Smooth muscle cell (in vitro differentiated cells): Measurements from ENCODE around the gene RHOBTB3. TPM values are rescaled to one million over a fixed set of nuclear protein-coding genes. Genes with fewer than 3 reads are reported as not detected.
A peak's percentile ranks its signal among the peaks of the same experiment; 100 is the strongest.

Source experiments
- DNase-seq: peaks from one replicate; lab custom pipeline; 2025; ENCODE audit not compliant: unreplicated experiment; lab: John Stamatoyannopoulos, UW
- H2AFZ ChIP-seq: fragments of 200-600 bp; sonication (generic); 2 replicates; pipeline ENCODE4 v1.6.0; 2016; ENCODE audit warnings: antibody characterized with exemption, low read depth, mild to moderate bottlenecking
- H3F3A ChIP-seq: fragments of 200-600 bp; sonication (generic); 2 replicates; pipeline ENCODE4 v1.6.0; 2017; ENCODE audit warnings: antibody characterized with exemption, low read depth
- H3K27ac ChIP-seq: fragments of 200-600 bp; sonication (generic); 2 replicates; pipeline ENCODE4 v1.5.1; 2016; ENCODE audit warnings: low read depth, mild to moderate bottlenecking
- H3K27me3 ChIP-seq: fragments of 200-600 bp; sonication (generic); 2 replicates; pipeline ENCODE4 v1.6.1; 2016; ENCODE audit warnings: low read depth, mild to moderate bottlenecking
- H3K36me3 ChIP-seq: fragments of 200-600 bp; sonication (generic); 2 replicates; pipeline ENCODE4 v1.5.1; 2016; ENCODE audit warnings: low read depth
- H3K4me1 ChIP-seq: fragments of 200-600 bp; sonication (generic); 2 replicates; pipeline ENCODE4 v1.5.1; 2016; ENCODE audit warnings: low read depth
- H3K4me2 ChIP-seq: fragments of 200-600 bp; sonication (generic); 2 replicates; pipeline ENCODE4 v1.6.0; 2016; ENCODE audit warnings: mild to moderate bottlenecking
- H3K4me3 ChIP-seq: fragments of 200-600 bp; sonication (generic); 2 replicates; pipeline ENCODE4 v1.5.1; 2016; ENCODE audit warnings: mild to moderate bottlenecking
- H3K79me2 ChIP-seq: fragments of 200-600 bp; sonication (generic); 2 replicates; pipeline ENCODE4 v1.6.0; 2016; ENCODE audit warnings: low read depth, mild to moderate bottlenecking
- H3K9ac ChIP-seq: fragments of 200-600 bp; sonication (generic); 2 replicates; pipeline ENCODE4 v1.6.0; 2016; ENCODE audit warnings: low read depth
- H3K9me3 ChIP-seq: fragments of 200-600 bp; sonication (generic); replicated peaks from 2 replicates; pipeline ENCODE4 v1.5.1; 2016; ENCODE audit warnings: low read depth
- H4K20me1 ChIP-seq: fragments of 200-600 bp; sonication (generic); 2 replicates; pipeline ENCODE4 v1.6.0; 2016; ENCODE audit warnings: low read depth
- WGBS: methylation state at CpG from one replicate; pipeline ENCODE4 v1.1.7; 2016; ENCODE audit warnings: low lambda C conversion rate; 5-methylcytosine and 5-hydroxymethylcytosine counted together
- polyA plus RNA-seq: library from polyadenylated mRNA; unstranded; fragments of >200 nt; fragmentation: Nextera tagmentation; extraction: Ambion mirVana; gene quantifications from 2 replicates; pipeline ENCODE4 v1.2.1, GENCODE V29; 2016
- total RNA-seq: library from RNA; depleted of rRNA; stranded (reverse); fragments of >200 nt; gene quantifications from 2 replicates; pipeline ENCODE4 v1.2.3, GENCODE V29; 2014
- TF ChIP-seq, protein P1 (sequence below): fragments of 200-600 bp; sonication (generic); IDR thresholded peaks from 2 replicates; pipeline ENCODE4 v1.5.1; 2017; ENCODE audit warnings: borderline replicate concordance, mild to moderate bottlenecking, antibody characterized with exemption; ENCODE audit not compliant: insufficient read depth, poor library complexity, severe bottlenecking

RHOBTB3 gene
- total and polyA plus RNA-seq, 2 experiments from 2014 or later = 127 to 213 TPM

DNA sequence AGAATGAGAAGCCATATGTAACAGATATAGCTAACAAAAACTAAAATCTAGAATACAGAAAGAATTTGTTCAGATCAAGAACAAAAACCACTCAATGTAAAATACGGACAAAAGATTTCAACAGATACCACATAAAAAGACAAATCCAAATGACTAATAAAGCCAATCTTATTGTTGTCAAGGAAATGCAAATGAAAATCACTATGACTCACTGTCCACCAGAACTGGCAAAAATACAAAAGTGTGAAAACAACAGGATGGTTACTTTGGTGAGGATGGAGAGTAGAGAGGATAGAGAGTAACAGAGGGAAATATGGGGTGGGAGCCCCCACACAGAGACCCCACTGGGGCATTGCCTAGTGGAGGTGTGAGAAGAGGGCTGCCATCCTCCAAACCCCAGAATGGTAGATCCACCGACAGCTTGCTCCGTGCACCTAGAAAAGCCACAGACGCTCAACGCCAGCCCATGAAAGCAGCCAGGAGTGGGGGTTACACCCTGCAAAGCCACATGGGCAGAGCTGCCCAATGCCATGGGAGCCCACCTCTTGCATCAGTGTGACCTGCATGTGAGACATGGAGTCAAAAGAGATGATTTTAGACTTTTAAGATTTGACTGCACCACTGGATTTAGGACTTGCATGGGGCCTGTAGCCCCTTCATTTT is 15.2 kb upstream of the RHOBTB3 start:
- Histone ChIP-seq H3K9me3 (no peaks in the 10 kb centered on the region), H3K27ac (peak overlapping the region; percentile 86), H3K79me2 (no peaks in the 10 kb centered on the region), H3K4me1 (peaks cover 18% of the 10 kb centered on the region), H3K27me3 (no peaks in the 10 kb centered on the region), H2AFZ (no peak overlapping the region), H3K4me2 (peak overlapping the region; percentile 48), H3K4me3 (no peak overlapping the region), H3F3A (peaks cover 6% of the 10 kb centered on the region), H4K20me1 (no peaks in the 10 kb centered on the region), H3K36me3 (no peaks in the 10 kb centered on the region), H3K9ac (peak overlapping the region; percentile 46)
- no peak for DNase-seq
- TF ChIP-seq, protein P1, sequence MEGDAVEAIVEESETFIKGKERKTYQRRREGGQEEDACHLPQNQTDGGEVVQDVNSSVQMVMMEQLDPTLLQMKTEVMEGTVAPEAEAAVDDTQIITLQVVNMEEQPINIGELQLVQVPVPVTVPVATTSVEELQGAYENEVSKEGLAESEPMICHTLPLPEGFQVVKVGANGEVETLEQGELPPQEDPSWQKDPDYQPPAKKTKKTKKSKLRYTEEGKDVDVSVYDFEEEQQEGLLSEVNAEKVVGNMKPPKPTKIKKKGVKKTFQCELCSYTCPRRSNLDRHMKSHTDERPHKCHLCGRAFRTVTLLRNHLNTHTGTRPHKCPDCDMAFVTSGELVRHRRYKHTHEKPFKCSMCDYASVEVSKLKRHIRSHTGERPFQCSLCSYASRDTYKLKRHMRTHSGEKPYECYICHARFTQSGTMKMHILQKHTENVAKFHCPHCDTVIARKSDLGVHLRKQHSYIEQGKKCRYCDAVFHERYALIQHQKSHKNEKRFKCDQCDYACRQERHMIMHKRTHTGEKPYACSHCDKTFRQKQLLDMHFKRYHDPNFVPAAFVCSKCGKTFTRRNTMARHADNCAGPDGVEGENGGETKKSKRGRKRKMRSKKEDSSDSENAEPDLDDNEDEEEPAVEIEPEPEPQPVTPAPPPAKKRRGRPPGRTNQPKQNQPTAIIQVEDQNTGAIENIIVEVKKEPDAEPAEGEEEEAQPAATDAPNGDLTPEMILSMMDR = no peak
- 83% methylated on average over 5 of the region's 5 CpGs for WGBS

DNA sequence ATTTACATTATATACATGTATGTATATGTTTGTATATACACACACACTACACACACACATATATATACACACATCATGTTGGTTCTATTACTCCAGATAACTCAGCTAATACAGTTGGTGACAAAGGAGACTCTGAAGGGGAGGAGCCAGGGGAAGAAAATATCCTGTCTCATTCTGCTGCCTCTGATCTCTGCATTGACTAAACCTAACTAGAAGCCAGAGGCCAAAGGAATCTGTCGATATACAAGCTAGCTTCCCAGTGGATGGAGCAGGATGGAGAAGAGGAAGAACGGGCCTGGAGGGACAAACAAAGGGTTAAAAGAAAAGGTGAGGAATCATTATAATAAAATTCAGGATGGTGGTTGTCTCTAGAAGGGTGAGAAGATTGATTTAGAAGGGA is 13.7 kb upstream of the RHOBTB3 start:
- Histone ChIP-seq H3K27me3 (no peaks in the 10 kb centered on the region), H4K20me1 (no peaks in the 10 kb centered on the region), H3K4me3 (no peak overlapping the region), H3K4me1 (peaks cover 8% of the 10 kb centered on the region), H3K4me2 (peak overlapping the region; percentile 59), H3K9me3 (no peaks in the 10 kb centered on the region), H3K36me3 (no peaks in the 10 kb centered on the region), H2AFZ (no peak overlapping the region), H3K27ac (peak overlapping the region; percentile 86), H3K9ac (no peak overlapping the region), H3F3A (no peaks in the 10 kb centered on the region), H3K79me2 (no peaks in the 10 kb centered on the region)
- DNase-seq = no peak
- 44% methylated on average over 2 of the region's 2 CpGs for WGBS
- TF ChIP-seq, protein P1 = no peak

DNA sequence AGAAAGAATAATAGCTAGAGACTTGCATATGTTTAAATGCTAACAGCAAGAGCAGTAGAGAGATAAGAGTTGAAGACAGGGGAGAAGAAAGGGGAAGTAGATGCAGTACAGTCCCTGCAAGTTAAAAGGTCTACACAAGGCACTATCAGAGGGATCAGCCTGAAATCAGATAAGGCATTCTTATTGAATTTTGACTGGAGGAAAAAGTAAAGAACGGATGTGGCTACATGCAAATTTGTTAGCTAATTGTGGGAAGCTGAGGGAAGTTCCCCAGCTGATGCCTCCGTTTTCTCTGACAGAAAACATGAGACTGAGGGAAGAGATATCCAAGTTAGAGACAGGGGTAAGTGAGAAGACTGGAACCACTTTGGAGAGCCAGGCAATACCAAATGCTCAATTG is 12.9 kb upstream of the RHOBTB3 start:
- H3K36me3 ChIP-seq = no peaks in the 10 kb centered on the region
- no peaks in the 10 kb centered on the region for H3K79me2 ChIP-seq
- 12% methylated on average over 2 of the region's 2 CpGs for WGBS
- no peak overlapping the region for H2AFZ ChIP-seq
- H3K9ac ChIP-seq = no peak overlapping the region
- TF ChIP-seq, protein P1 = no peak
- peaks cover 8% of the 10 kb centered on the region for H3K4me1 ChIP-seq
- no peak for DNase-seq
- H4K20me1 ChIP-seq = no peaks in the 10 kb centered on the region
- no peaks in the 10 kb centered on the region for H3K27me3 ChIP-seq
- H3K4me3 ChIP-seq = no peak overlapping the region
- H3K27ac ChIP-seq = peak overlapping the region; percentile 86
- peak overlapping the region; percentile 59 for H3K4me2 ChIP-seq
- no peaks in the 10 kb centered on the region for H3K9me3 ChIP-seq
- H3F3A ChIP-seq = no peaks in the 10 kb centered on the region

DNA sequence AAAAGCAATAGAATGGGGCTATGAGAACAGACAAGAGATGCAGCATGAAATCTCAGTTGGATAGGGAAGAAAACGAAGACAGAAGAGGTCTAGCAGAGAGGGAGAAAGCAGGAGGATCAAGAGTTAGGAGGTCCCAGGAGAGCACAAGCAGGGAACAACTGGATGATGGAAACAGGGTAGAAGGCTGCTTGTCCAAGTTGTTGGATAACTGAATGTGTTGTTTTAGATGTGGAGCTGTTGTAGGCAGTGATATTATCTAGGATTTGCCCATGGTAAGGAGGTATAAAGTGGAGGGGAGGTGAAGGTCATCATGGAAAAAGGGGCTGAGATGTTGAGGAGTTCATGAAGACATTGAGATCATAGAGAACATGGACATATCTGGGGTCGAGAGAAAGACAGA is 12.4 kb upstream of the RHOBTB3 start:
- Histone ChIP-seq H3K27ac (peak overlapping the region; percentile 86), H3K4me2 (peak overlapping the region; percentile 59), H3K36me3 (no peaks in the 10 kb centered on the region), H4K20me1 (no peaks in the 10 kb centered on the region), H3K79me2 (no peaks in the 10 kb centered on the region), H3K9me3 (no peaks in the 10 kb centered on the region), H3F3A (no peaks in the 10 kb centered on the region), H3K9ac (no peak overlapping the region), H3K27me3 (no peaks in the 10 kb centered on the region), H3K4me1 (peaks cover 9% of the 10 kb centered on the region), H3K4me3 (no peak overlapping the region), H2AFZ (no peak overlapping the region)
- TF ChIP-seq, protein P1 = no peak
- WGBS = 78% methylated on average over 2 of the region's 2 CpGs
- DNase-seq = no peak
